Smooth muscle cell of the umbilical artery (primary cell): Measurements from ENCODE around the gene HDAC9. TPM values are rescaled to one million over a fixed set of nuclear protein-coding genes. Genes with fewer than 3 reads are reported as not detected.

Experiments
- total RNA-seq: library from RNA; depleted of rRNA; stranded (reverse); fragments of >200 nt; gene quantifications from 2 replicates; pipeline ENCODE4 v1.2.3, GENCODE V29; 2014

Gene HDAC9
- 3.3 and 18.0 TPM in 2 replicates for total RNA-seq

DNA sequence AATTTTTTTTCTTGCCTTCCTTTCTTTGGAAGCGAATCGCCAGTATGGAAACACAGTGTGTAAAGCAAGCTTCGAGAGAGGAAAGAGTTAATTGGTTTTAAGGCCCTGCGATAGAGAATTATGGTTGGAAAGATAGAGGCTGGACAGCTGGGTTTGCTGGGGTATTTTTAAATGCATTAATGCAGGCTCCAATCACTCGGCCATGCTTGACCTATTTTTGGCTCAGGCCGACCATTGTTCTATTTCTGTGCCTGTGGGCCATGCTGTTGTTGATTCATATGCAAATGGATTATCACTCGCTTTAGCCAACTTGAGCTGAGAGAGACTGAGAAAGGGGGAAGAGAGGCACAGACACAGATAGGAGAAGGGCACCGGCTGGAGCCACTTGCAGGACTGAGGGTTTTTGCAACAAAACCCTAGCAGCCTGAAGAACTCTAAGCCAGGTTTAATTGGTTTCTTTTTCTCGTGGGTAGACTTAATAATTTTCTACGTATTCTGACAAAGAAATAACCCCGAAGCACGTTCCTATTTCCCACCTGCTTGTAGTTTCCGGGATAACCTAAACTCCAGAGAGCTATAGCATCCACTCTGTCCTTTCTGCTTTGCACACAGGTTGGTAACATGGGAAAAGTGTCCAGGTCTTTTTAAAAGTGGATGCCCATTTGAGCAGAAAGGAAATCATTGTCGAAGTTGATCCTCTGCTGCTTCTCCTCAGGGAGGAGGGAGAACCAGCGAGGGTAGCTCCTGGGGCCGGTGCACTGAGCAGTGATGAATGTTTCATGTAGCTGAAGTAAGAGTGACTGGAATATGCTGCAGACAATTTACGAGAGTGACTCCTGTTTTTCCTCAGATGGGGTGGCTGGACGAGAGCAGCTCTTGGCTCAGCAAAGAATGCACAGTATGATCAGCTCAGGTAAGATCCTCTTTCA lies at the start of gene HDAC9:
TSS of gene HDAC9 (plus strand) at position 338 of the 929 bp plus-strand sequence. CDS start at position 892, 554 bp downstream.

